NT2/D1 (cell line): Measurements from ENCODE around the gene OTOG.
"Not testable (repeated sequence)": the region's sequence is repeated elsewhere in the genome, so short reads cannot be mapped to it uniquely, and the experiment has no call there.

Source experiments
- DNase-seq: peaks from one replicate; pipeline ENCODE4 v3.0.0-alpha.2; 2011; ENCODE audit warnings: low read depth, low spot score
- H3K27me3 ChIP-seq: 2 replicates; pipeline ENCODE4 v1.6.0; 2011; ENCODE audit warnings: mild to moderate bottlenecking; ENCODE audit not compliant: insufficient read length, insufficient read depth
- H3K36me3 ChIP-seq: 2 replicates; pipeline ENCODE4 v1.6.1; 2011; ENCODE audit warnings: mild to moderate bottlenecking, low read length, mixed read lengths; ENCODE audit not compliant: insufficient read depth, insufficient read length
- H3K4me1 ChIP-seq: 2 replicates; pipeline ENCODE4 v1.5.1; 2011; ENCODE audit not compliant: insufficient read depth, insufficient read length
- H3K4me3 ChIP-seq: 2 replicates; pipeline ENCODE4 v1.5.1; 2011; ENCODE audit warnings: low read depth; ENCODE audit not compliant: insufficient read length
- H3K9ac ChIP-seq: 2 replicates; pipeline ENCODE4 v1.6.0; 2011; ENCODE audit warnings: low read depth; ENCODE audit not compliant: insufficient read length
- H3K9me3 ChIP-seq: 2 replicates; pipeline ENCODE4 v1.5.1; 2011; ENCODE audit warnings: mild to moderate bottlenecking, low read length; ENCODE audit not compliant: insufficient read depth
- SUZ12 ChIP-seq: IDR thresholded peaks from 2 replicates; pipeline ENCODE4 v1.6.1; 2011; ENCODE audit not compliant: insufficient read length, insufficient read depth; ENCODE audit errors: extremely low read depth
- YY1 ChIP-seq: IDR thresholded peaks from 2 replicates; pipeline ENCODE4 v1.6.1; 2011; ENCODE audit not compliant: insufficient read length, insufficient read depth
- ZNF274 ChIP-seq: IDR thresholded peaks from 2 replicates; pipeline ENCODE4 v1.6.1; 2011; ENCODE audit warnings: mild to moderate bottlenecking, low read depth, low read length

OTOG gene

DNA sequence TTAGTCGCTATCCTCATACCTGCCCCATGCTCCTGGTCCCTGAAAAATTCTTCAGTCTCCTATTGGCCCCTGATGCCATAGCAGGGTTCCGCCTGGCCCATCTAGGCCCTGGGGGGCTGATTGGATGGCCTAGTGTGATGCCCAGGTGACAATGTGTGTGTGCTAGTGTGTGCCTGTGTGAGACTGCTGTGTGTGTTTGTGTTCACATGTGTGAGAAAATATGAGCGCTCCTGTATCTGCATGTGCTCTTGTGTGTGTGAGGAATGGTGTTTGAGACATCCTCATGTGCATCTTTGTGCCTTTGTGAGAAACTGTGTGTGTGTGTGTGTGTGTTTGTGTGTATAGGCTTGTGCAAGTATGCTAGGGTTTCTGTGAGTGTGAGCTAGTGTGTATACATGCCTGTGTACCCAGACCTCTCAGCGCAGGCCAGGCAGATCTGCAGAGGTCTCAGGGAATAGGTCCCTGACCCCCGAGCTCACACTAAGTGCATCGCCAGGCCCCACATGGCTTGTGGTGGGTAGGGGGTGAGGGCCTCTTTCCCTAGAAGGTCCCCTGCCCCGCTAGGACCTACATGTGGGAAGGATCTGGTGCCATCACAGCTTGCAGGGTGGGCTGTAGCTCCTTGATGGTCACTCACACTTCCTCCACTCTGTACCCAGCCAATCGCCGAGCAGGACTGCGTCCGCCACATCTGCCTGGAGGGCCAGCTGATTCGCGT, 64.6 kb downstream of the OTOG start:
- H3K9ac ChIP-seq: no peak overlapping the region
- H3K9me3 ChIP-seq: no peaks in the 10 kb centered on the region
- no peak overlapping the region for H3K4me3 ChIP-seq
- H3K27me3 ChIP-seq: no peaks in the 10 kb centered on the region
- H3K36me3 ChIP-seq: no peaks in the 10 kb centered on the region
- no peak for DNase-seq
- TF ChIP-seq SUZ12: no peak
- TF ChIP-seq YY1: no peak
- TF ChIP-seq ZNF274: no peak
- H3K4me1 ChIP-seq: no peaks in the 10 kb centered on the region

DNA sequence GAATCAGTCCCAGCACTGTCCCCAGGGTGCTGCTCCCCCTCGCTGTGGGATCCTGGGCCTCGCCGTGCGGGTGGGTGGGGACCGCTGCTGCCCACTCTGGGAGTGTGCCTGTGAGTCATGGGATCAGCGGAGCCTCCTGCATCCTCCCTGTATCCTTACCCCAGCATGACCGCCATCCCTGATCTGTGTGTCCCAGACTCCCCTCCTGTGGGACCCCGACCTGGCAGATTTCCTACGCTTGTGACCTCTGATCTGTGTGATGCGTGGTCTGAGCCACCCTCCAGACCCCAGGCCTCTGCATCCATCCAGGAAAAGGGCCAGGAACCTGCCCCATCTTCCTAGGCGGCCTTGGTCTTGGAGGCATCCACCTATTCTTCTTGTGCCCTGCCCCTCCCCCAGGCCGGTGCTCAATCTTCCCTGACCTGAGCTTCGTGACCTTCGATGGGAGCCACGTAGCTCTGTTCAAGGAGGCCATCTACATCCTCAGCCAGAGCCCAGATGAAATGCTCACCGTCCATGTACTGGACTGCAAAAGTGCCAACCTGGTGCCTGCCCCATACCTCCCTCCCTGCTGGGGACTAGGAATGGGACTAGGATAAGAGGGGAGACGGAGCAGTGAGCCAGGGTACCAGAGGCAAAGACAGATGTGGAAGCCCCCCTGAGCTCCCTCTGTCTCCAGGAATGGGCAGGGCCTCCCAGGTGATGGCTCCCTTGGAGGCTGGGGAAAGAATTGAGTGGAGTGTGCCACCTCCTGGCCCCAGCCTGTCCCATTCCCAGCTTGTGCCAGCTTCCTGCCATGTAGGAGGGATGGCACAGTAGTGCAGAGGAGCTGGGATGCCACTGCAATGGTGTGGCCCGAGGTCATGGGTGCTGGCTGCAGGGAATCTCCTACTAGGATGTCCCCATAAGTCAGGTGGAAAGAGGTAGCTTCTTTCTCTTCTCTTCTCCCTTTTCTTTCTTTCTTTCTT, 65.4 kb downstream of the OTOG start:
- no peak overlapping the region for H3K4me3 ChIP-seq
- H3K27me3 ChIP-seq: no peaks in the 10 kb centered on the region
- no peaks in the 10 kb centered on the region for H3K4me1 ChIP-seq
- no peak for DNase-seq
- no peak overlapping the region for H3K9ac ChIP-seq
- no peaks in the 10 kb centered on the region for H3K36me3 ChIP-seq
- no peaks in the 10 kb centered on the region for H3K9me3 ChIP-seq
- TF ChIP-seq YY1 (no peak), ZNF274 (no peak), SUZ12 (no peak)

DNA sequence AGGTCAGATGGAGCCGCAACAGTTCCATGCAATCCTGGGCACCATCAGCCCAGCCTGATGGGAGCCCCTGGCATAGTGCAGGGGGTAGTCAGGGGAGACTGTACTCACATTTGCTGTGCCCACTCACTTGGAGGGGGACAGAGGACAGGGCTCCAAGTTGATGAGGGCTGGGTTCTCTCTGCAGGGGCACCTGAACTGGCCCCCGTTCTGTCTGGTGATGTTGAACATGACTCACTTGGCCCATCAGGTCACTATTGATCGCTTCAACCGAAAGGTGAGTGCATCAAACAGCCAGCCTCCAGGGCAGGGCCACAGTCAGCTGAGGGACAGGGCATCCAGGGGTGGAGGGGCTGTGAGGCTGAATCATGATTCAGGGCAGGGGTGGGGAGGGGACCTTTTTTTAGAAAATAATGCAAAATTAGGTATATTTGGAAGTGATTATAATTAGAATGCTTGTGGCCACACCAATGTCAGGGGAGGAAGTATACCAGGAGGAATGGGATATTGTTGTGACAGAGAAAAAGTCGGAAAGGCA, 66.4 kb downstream of the OTOG start:
- H3K36me3 ChIP-seq: no peaks in the 10 kb centered on the region
- H3K9me3 ChIP-seq: no peaks in the 10 kb centered on the region
- no peaks in the 10 kb centered on the region for H3K27me3 ChIP-seq
- no peak for TF ChIP-seq ZNF274
- TF ChIP-seq YY1: no peak
- TF ChIP-seq SUZ12: no peak
- H3K4me3 ChIP-seq: no peak overlapping the region
- DNase-seq: no peak
- H3K9ac ChIP-seq: no peak overlapping the region
- H3K4me1 ChIP-seq: no peaks in the 10 kb centered on the region

DNA sequence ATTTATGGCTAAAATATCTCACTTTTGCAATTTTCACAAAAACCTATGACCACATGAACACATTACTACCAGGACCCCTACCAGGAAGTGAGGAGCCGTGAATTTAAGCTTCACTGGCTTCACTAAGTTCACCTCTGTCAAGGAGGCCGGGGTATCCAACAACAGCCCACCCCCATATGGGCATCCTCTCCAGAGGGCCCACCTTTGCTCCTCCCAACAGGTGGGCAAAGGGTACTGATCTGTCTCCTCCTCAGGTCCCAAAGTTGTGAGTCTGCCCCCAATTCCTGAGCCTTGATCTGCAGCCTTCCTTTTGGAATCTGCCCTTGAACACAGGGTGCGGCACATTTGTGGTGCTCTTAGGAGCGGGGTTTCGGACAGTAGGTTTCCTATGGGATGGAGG, 66.9 kb downstream of the OTOG start:
- DNase-seq: no peak
- Histone ChIP-seq H3K9me3 (no peaks in the 10 kb centered on the region), H3K4me3 (no peak overlapping the region), H3K36me3 (no peaks in the 10 kb centered on the region), H3K9ac (no peak overlapping the region), H3K27me3 (no peaks in the 10 kb centered on the region), H3K4me1 (no peaks in the 10 kb centered on the region)
- TF ChIP-seq SUZ12: no peak
- TF ChIP-seq ZNF274: no peak
- TF ChIP-seq YY1: no peak

DNA sequence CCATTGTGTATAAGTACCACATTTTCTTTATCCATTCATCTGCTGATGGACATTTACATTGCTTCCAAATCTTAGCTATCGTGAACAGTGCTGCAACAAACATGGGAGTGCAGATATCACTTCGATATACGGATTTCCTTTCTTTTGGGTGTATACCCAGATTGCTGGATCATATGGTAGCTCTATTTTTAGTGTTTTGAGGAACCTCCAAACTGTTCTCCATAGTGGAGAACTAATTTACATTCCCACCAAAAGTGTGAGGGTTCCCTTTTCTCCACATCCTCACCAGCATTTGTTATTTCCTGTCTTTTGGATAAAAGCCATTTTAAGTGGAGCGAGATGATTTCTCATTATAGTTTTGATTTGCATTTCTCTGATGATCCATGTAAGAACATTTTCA, 75.7 kb downstream of the OTOG start:
- not testable (repeated sequence) for H3K9ac ChIP-seq, H3K9me3 ChIP-seq, H3K4me3 ChIP-seq, H3K36me3 ChIP-seq, H3K27me3 ChIP-seq, H3K4me1 ChIP-seq, DNase-seq

DNA sequence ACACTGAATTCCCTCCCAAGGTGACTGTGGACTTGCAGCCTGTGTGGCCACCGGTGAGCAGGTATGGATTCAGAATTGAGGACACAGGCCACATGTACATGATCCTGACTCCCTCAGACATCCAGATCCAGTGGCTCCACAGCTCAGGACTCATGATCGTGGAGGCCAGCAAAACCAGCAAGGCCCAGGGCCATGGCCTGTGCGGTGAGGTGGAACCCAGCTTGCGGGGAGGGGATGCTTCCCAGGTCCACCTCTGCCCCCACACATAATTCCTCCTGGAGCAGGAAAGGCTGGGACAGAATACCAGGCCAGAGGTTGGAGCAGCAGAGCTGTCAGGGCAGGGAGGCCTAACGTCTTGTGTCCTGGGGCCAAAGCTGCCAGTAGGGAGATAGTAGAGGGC, 82.1 kb downstream of the OTOG start:
- peaks cover 3% of the 10 kb centered on the region for H3K4me1 ChIP-seq
- no peaks in the 10 kb centered on the region for H3K36me3 ChIP-seq
- no peaks in the 10 kb centered on the region for H3K9me3 ChIP-seq
- H3K27me3 ChIP-seq: no peaks in the 10 kb centered on the region
- no peak overlapping the region for H3K4me3 ChIP-seq
- no peak for TF ChIP-seq YY1
- TF ChIP-seq SUZ12: no peak
- TF ChIP-seq ZNF274: no peak
- H3K9ac ChIP-seq: no peak overlapping the region
- DNase-seq: no peak

DNA sequence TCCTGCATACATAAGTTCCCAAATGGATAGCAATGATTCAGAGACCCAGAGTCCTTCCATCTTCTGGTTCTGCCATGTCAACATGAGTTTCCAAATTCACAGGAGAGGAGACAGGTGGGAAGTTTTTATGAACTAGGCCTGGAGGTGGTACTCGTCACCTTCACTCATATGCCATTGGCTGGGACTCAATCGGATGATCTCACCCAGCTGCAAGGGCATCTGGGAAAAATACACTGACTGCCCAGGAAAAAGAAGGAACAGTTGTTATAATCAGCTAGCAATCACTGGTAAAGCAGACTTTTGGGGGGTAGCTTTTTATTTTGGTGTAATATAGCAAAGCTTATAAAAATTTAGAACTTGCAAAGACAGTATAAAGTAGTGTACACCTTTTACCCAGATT, 83.9 kb downstream of the OTOG start:
- no peak for DNase-seq
- no peaks in the 10 kb centered on the region for H3K36me3 ChIP-seq
- H3K4me1 ChIP-seq: peaks cover 5% of the 10 kb centered on the region
- H3K9ac ChIP-seq: no peak overlapping the region
- no peaks in the 10 kb centered on the region for H3K27me3 ChIP-seq
- TF ChIP-seq ZNF274 (no peak), SUZ12 (no peak), YY1 (no peak)
- no peak overlapping the region for H3K4me3 ChIP-seq
- H3K9me3 ChIP-seq: no peaks in the 10 kb centered on the region
